Suppressor macrophage (primary cell): Measurements from ENCODE around the gene HFM1.
A peak's percentile ranks its signal among the peaks of the same experiment; 100 is the strongest.
"Not testable (repeated sequence)": the region's sequence is repeated elsewhere in the genome, so short reads cannot be mapped to it uniquely, and the experiment has no call there.

Source experiments
- DNase-seq, 4 experiments: peaks; one replicate each; pipeline ENCODE4 v3.0.0-alpha.2; 2020 to 2022
- total RNA-seq, 17 experiments: gene quantifications; one replicate each; lab custom pipeline; 2026; ENCODE audit warnings: mixed read lengths in 6 of 17, inconsistent platforms in 3 of 17; lab: John Stamatoyannopoulos, UW

The HFM1 gene
- 0 to 4.3 (median 0) reads per million in 17 experiments for total RNA-seq

GRCh38 chr1:91404151-91405012 is at the start of gene HFM1:
HFM1 (minus strand) TSS chr1:91404837; CDS start chr1:91401082, 3,755 bp downstream.
- DNase-seq, result peak; percentile 50 to 75 (median 60)

- no peak for DNase-seq
These were observed 49.5 kb upstream of the HFM1 start for GRCh38 chr1:91454136-91454535.

GRCh38 chr1:91450260-91450659 is 45.6 kb upstream of the HFM1 start:
- DNase-seq, result no peak

- DNase-seq, result not testable (repeated sequence)
These were observed 43.1 kb upstream of the HFM1 start for GRCh38 chr1:91447782-91448181.

GRCh38 chr1:91441980-91442379 is 37.3 kb upstream of the HFM1 start:
- DNase-seq, result not testable (repeated sequence)

- peak in 2 of 4 experiments; percentile 6 to 14 for DNase-seq
These were observed 36.2 kb upstream of the HFM1 start for GRCh38 chr1:91440847-91441246.

GRCh38 chr1:91439016-91439415 is 34.4 kb upstream of the HFM1 start:
- DNase-seq, result no peak

- DNase-seq, result peak in 2 of 4 experiments; percentile 9 to 26
These were observed 23.7 kb upstream of the HFM1 start for GRCh38 chr1:91428182-91428798.

- DNase-seq, result no peak
These were observed 23.1 kb upstream of the HFM1 start for GRCh38 chr1:91427741-91428140.

GRCh38 chr1:91422523-91422922 is 17.9 kb upstream of the HFM1 start:
- not testable (repeated sequence) for DNase-seq

- no peak for DNase-seq
These were observed 7.7 kb upstream of the HFM1 start for GRCh38 chr1:91412371-91412770.

GRCh38 chr1:91406773-91407389 is 2.2 kb upstream of the HFM1 start:
- DNase-seq, result peak in 2 of 4 experiments; percentile 6 to 12

- peak in 3 of 4 experiments; percentile 3 to 33 (median 30) for DNase-seq
These were observed 2.6 kb downstream of the HFM1 start for GRCh38 chr1:91402023-91402422.

- no peak for DNase-seq
These were observed 4.4 kb downstream of the HFM1 start for GRCh38 chr1:91400133-91400725.

GRCh38 chr1:91398291-91398690 is 6.3 kb downstream of the HFM1 start:
- no peak for DNase-seq

- no peak for DNase-seq
These were observed 7.0 kb downstream of the HFM1 start for GRCh38 chr1:91397605-91398004.

GRCh38 chr1:91393042-91393441 is 11.6 kb downstream of the HFM1 start:
- no peak for DNase-seq

- DNase-seq, result no peak
These were observed 18.5 kb downstream of the HFM1 start for GRCh38 chr1:91386109-91386508.

- DNase-seq, result no peak
These were observed 21.2 kb downstream of the HFM1 start for GRCh38 chr1:91383456-91383855.

GRCh38 chr1:91381844-91382243 is 22.8 kb downstream of the HFM1 start:
- no peak for DNase-seq

GRCh38 chr1:91374086-91374485 is 30.6 kb downstream of the HFM1 start:
- DNase-seq, result no peak

- not testable (repeated sequence) for DNase-seq
These were observed 32.4 kb downstream of the HFM1 start for GRCh38 chr1:91372230-91372629.

- DNase-seq, result peak; percentile 17 to 59 (median 42)
These were observed 55.1 kb downstream of the HFM1 start for GRCh38 chr1:91349524-91349923.
